DND-41 (cell line): ENCODE results near the gene KIAA1755.

ENCODE experiments used
- ATAC-seq: fragments of 200-7000 bp; cut with Tn5 transposase; 3 replicates; pipeline ENCODE4 v1.9.1; 2021; ENCODE audit warnings: low read depth; ENCODE audit not compliant: insufficient read depth
- DNase-seq: peaks from one replicate; pipeline ENCODE4 v3.0.0-alpha.2; 2020
- H2AFZ ChIP-seq: 2 replicates; pipeline ENCODE4 v1.6.0; 2012; ENCODE audit warnings: low read depth, low read length
- H3K27ac ChIP-seq: 2 replicates; pipeline ENCODE4 v1.5.1; 2012; ENCODE audit warnings: low read length, inconsistent platforms
- H3K27me3 ChIP-seq: fragments of 200-600 bp; sonication (generic); 2 replicates; pipeline ENCODE4 v1.6.0; 2012; ENCODE audit warnings: low read length, mild to moderate bottlenecking, inconsistent platforms; ENCODE audit not compliant: insufficient read depth, poor library complexity
- H3K36me3 ChIP-seq: 2 replicates; pipeline ENCODE4 v1.5.1; 2012; ENCODE audit warnings: low read length, inconsistent platforms; ENCODE audit not compliant: insufficient read depth
- H3K4me1 ChIP-seq: 2 replicates; pipeline ENCODE4 v1.5.1; 2012; ENCODE audit warnings: mild to moderate bottlenecking, low read length; ENCODE audit not compliant: insufficient read depth
- H3K4me2 ChIP-seq: 2 replicates; pipeline ENCODE4 v1.6.0; 2012; ENCODE audit warnings: mild to moderate bottlenecking, moderate library complexity, low read length, inconsistent platforms; ENCODE audit not compliant: insufficient read depth
- H3K4me3 ChIP-seq, 2 experiments: fragments of 200-600 bp in 1 of 2; shearing (Covaris generic) in 1 of 2; 2 replicates each; pipeline ENCODE4 v1.5.1; 2012 to 2016; ENCODE audit warnings: inconsistent platforms in 2 of 2, low read length in 2 of 2, mild to moderate bottlenecking in 2 of 2, low read depth in 1 of 2, moderate library complexity in 1 of 2
- H3K79me2 ChIP-seq: 2 replicates; pipeline ENCODE4 v1.6.0; 2012; ENCODE audit warnings: low read length, inconsistent platforms; ENCODE audit not compliant: insufficient read depth
- H3K9ac ChIP-seq: 2 replicates; pipeline ENCODE4 v1.6.0; 2012; ENCODE audit warnings: low read depth, mild to moderate bottlenecking, inconsistent platforms, low read length, moderate library complexity
- H3K9me3 ChIP-seq: 2 replicates; pipeline ENCODE4 v1.5.1; 2012; ENCODE audit warnings: low read length, moderate library complexity, mild to moderate bottlenecking, inconsistent platforms; ENCODE audit not compliant: insufficient read depth, severe bottlenecking
- H4K20me1 ChIP-seq: 2 replicates; pipeline ENCODE4 v1.6.0; 2012; ENCODE audit warnings: low read length; ENCODE audit not compliant: insufficient read depth
- CTCF ChIP-seq: IDR thresholded peaks from 2 replicates; pipeline ENCODE4 v1.5.1; 2012; ENCODE audit warnings: borderline replicate concordance, low read length, moderate library complexity, mild to moderate bottlenecking; ENCODE audit not compliant: poor library complexity, severe bottlenecking; ENCODE audit errors: extremely low read depth
- EZH2 ChIP-seq: IDR thresholded peaks from 3 replicates; pipeline ENCODE4 v1.6.1; 2012; ENCODE audit warnings: borderline replicate concordance, low read depth, mild to moderate bottlenecking, moderate library complexity, low read length, inconsistent platforms; ENCODE audit not compliant: severe bottlenecking

Gene KIAA1755

GRCh38 chr20:38216746-38217595 lies 43.6 kb downstream of the KIAA1755 start:
- no peak overlapping the region for H3K4me2 ChIP-seq
- peaks cover 23% of the 10 kb centered on the region for H3K27me3 ChIP-seq
- no peaks in the 10 kb centered on the region for H3K36me3 ChIP-seq
- H3K9ac ChIP-seq, result no peak overlapping the region
- H3K4me1 ChIP-seq, result peaks cover 4% of the 10 kb centered on the region; the same call in 1 of the 2 replicates
- ATAC-seq, result no peak
- no peaks in the 10 kb centered on the region for H3K9me3 ChIP-seq
- no peak overlapping the region for H3K4me3 ChIP-seq
- H4K20me1 ChIP-seq, result peaks cover 22% of the 10 kb centered on the region
- no peak overlapping the region for H3K27ac ChIP-seq
- TF ChIP-seq CTCF, result no peak
- TF ChIP-seq EZH2, result no peak
- DNase-seq, result no peak
- H2AFZ ChIP-seq, result no peak overlapping the region
- no peaks in the 10 kb centered on the region for H3K79me2 ChIP-seq

- no peak for DNase-seq
- Histone ChIP-seq H4K20me1 (peaks cover 18% of the 10 kb centered on the region), H3K9ac (no peak overlapping the region), H3K27ac (no peak overlapping the region), H3K9me3 (no peaks in the 10 kb centered on the region), H3K27me3 (peaks cover 21% of the 10 kb centered on the region), H3K36me3 (no peaks in the 10 kb centered on the region), H3K4me3 (no peak overlapping the region), H3K79me2 (no peaks in the 10 kb centered on the region), H2AFZ (no peak overlapping the region), H3K4me1 (peaks cover 4% of the 10 kb centered on the region; the same call in 1 of the 2 replicates), H3K4me2 (no peak overlapping the region)
- no peak for ATAC-seq
- TF ChIP-seq EZH2 (no peak), CTCF (no peak)
Observed at GRCh38 chr20:38216201-38216600, 44.3 kb downstream of the KIAA1755 start.

GRCh38 chr20:38215194-38216182 lies 45.0 kb downstream of the KIAA1755 start:
- no peak overlapping the region for H3K4me2 ChIP-seq
- H3K4me1 ChIP-seq, result no peaks in the 10 kb centered on the region
- H3K9me3 ChIP-seq, result no peaks in the 10 kb centered on the region
- no peaks in the 10 kb centered on the region for H3K79me2 ChIP-seq
- ATAC-seq, result no peak
- H2AFZ ChIP-seq, result no peak overlapping the region
- peaks cover 14% of the 10 kb centered on the region for H3K27me3 ChIP-seq
- H3K4me3 ChIP-seq, result no peak overlapping the region
- DNase-seq, result no peak
- TF ChIP-seq CTCF (no peak), EZH2 (no peak)
- H3K9ac ChIP-seq, result no peak overlapping the region
- H4K20me1 ChIP-seq, result peaks cover 11% of the 10 kb centered on the region
- H3K36me3 ChIP-seq, result no peaks in the 10 kb centered on the region
- no peak overlapping the region for H3K27ac ChIP-seq
